Vein endothelial cell (primary cell): Measurements from ENCODE around the gene OR5AL1. TPM values are rescaled to one million over a fixed set of nuclear protein-coding genes. Genes with fewer than 3 reads are reported as not detected.

ENCODE experiments used
- total RNA-seq: library from RNA; depleted of rRNA; stranded (reverse); fragments of >200 nt; gene quantifications from 2 replicates; pipeline ENCODE4 v1.2.3, GENCODE V29; 2012

Gene OR5AL1
- total RNA-seq = not detected in 2 replicates

DNA sequence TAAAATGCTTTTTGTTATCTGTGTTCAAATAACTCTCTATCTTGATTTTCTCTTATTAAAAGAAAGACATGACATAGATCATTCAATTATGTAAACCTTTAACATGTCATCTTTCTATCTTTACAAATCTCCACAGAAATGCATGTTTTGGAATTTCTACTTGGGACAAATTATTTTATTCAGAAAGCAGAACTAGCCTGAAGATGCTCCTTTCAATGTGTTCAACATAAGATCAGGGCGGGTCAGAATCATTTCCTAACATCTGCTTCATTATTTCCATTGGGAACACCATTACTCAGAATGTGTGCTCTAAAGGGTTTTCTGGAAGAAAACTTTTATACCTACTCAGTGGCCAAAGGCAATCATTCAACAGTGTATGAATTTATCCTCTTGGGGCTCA lies at the start of gene OR5AL1:
TSS of gene OR5AL1 (plus strand) at position 301 of the 400 bp plus-strand sequence.

DNA sequence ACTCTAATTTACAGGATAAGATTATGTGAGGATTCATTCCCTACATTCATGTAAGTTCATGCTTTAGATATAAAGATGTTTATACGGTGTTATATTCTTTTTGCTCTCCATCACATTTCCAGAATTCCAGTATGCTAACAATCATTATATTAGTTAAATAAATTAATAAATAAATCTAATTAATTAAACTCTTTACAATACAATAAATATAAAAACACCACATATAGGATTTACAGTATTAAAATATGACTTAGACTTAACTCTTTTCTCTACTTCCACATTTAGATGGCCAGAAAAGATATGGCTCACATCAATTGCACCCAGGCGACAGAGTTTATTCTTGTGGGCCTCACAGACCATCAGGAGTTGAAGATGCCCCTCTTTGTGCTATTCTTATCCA lies 37.2 kb upstream of the OR5AL1 start, which contains the start of gene OR8U1:
TSS of gene OR8U1 (plus strand) at position 301 of the 400 bp plus-strand sequence. CDS start at position 301, 0 bp downstream.

Other genes with a start within 250 kb of the OR5AL1 start
- not detected in 2 replicates for gene OR5J2, start 236.1 kb upstream of the OR5AL1 start, total RNA-seq
- gene OR5T2, start 178.4 kb upstream of the OR5AL1 start, total RNA-seq = not detected in 2 replicates
- not detected in 2 replicates for gene OR5T3, start 160.4 kb upstream of the OR5AL1 start, total RNA-seq
- not detected in 2 replicates for gene OR5T1, start 138.5 kb upstream of the OR5AL1 start, total RNA-seq
- gene OR8H1, start 120.4 kb upstream of the OR5AL1 start, total RNA-seq = not detected in 2 replicates
- not detected in 2 replicates for gene OR8K3, start 97.6 kb upstream of the OR5AL1 start, total RNA-seq
- not detected in 2 replicates for gene OR8K1, start 66.7 kb upstream of the OR5AL1 start, total RNA-seq
- not detected in 2 replicates for gene OR8J1, start 58.4 kb upstream of the OR5AL1 start, total RNA-seq
- not detected in 2 replicates for gene OR8U1, start 37.1 kb upstream of the OR5AL1 start, total RNA-seq
- gene OR5M3, start 60.7 kb downstream of the OR5AL1 start, total RNA-seq = not detected in 2 replicates
- gene OR5M8, start 78.7 kb downstream of the OR5AL1 start, total RNA-seq = not detected in 2 replicates
- gene OR5M11, start 130.6 kb downstream of the OR5AL1 start, total RNA-seq = not detected in 2 replicates
- gene OR5M10, start 165.0 kb downstream of the OR5AL1 start, total RNA-seq = not detected in 2 replicates
- not detected in 2 replicates for gene OR5M1, start 202.2 kb downstream of the OR5AL1 start, total RNA-seq
- not detected in 2 replicates for gene OR5AP2, start 229.7 kb downstream of the OR5AL1 start, total RNA-seq